HG02623 (cell line): ENCODE data around the gene ABO.
"Not testable (repeated sequence)": the region's sequence is repeated elsewhere in the genome, so short reads cannot be mapped to it uniquely, and the experiment has no call there.

Experiments used
- ATAC-seq: cut with Tn5 transposase; IDR thresholded peaks from one replicate; pipeline ENCODE4 v1.9.1; 2021; ENCODE audit warnings: moderate library complexity; ENCODE audit not compliant: unreplicated experiment

ABO gene

GRCh38 chr9:133275105-133276000 is at the start of gene ABO:
Gene ABO (minus strand): TSS chr9:133275201.
- no peak for ATAC-seq

GRCh38 chr9:133323991-133324703 is 49.1 kb upstream of the ABO start:
- ATAC-seq = no peak

GRCh38 chr9:133323211-133323610 is 48.2 kb upstream of the ABO start:
- ATAC-seq = no peak

GRCh38 chr9:133322701-133323100 is 47.7 kb upstream of the ABO start:
- no peak for ATAC-seq

- ATAC-seq = no peak
Observed at GRCh38 chr9:133321411-133321935, 46.5 kb upstream of the ABO start.

- ATAC-seq = no peak
Observed at GRCh38 chr9:133320421-133320881, 45.5 kb upstream of the ABO start.

- not testable (repeated sequence) for ATAC-seq
Observed at GRCh38 chr9:133317551-133317950, 42.5 kb upstream of the ABO start.

GRCh38 chr9:133315997-133316396 is 41.0 kb upstream of the ABO start:
- ATAC-seq = no peak

- no peak for ATAC-seq
Observed at GRCh38 chr9:133309608-133310007, 34.6 kb upstream of the ABO start.

GRCh38 chr9:133307301-133307700 is 32.3 kb upstream of the ABO start:
- no peak for ATAC-seq

GRCh38 chr9:133306242-133307204 is 31.5 kb upstream of the ABO start:
- ATAC-seq = no peak

GRCh38 chr9:133305731-133306130 is 30.7 kb upstream of the ABO start:
- ATAC-seq = no peak

- ATAC-seq = no peak
Observed at GRCh38 chr9:133304477-133305377, 29.7 kb upstream of the ABO start.

GRCh38 chr9:133304158-133304470 is 29.1 kb upstream of the ABO start:
- no peak for ATAC-seq

- no peak for ATAC-seq
Observed at GRCh38 chr9:133303266-133304157, 28.5 kb upstream of the ABO start.

GRCh38 chr9:133301253-133302230 is 26.5 kb upstream of the ABO start:
- ATAC-seq = no peak

GRCh38 chr9:133299996-133300395 is 25.0 kb upstream of the ABO start:
- not testable (repeated sequence) for ATAC-seq

- ATAC-seq = no peak
Observed at GRCh38 chr9:133294257-133294656, 19.3 kb upstream of the ABO start.
